GM18873 (cell line): ENCODE data around the gene CNBD2.
"Not testable (repeated sequence)": the region's sequence is repeated elsewhere in the genome, so short reads cannot be mapped to it uniquely, and the experiment has no call there.

ENCODE experiments used
- ATAC-seq: cut with Tn5 transposase; IDR thresholded peaks from one replicate; pipeline ENCODE4 v1.9.1; 2021; ENCODE audit warnings: mild to moderate bottlenecking, moderate library complexity, moderate number of reproducible peaks; ENCODE audit not compliant: unreplicated experiment, low FRiP score

Gene CNBD2

GRCh38 chr20:36017048-36017951 is 48.9 kb downstream of the CNBD2 start:
- ATAC-seq: no peak

- no peak for ATAC-seq
Observed at GRCh38 chr20:36018208-36018988, 50.0 kb downstream of the CNBD2 start.

- not testable (repeated sequence) for ATAC-seq
Observed at GRCh38 chr20:36026131-36026530, 57.7 kb downstream of the CNBD2 start.

- no peak for ATAC-seq
Observed at GRCh38 chr20:36028106-36028808, 59.9 kb downstream of the CNBD2 start.

- ATAC-seq: no peak
Observed at GRCh38 chr20:36030149-36030548, 61.8 kb downstream of the CNBD2 start.

GRCh38 chr20:36031806-36032205 is 63.4 kb downstream of the CNBD2 start:
- ATAC-seq: no peak

- ATAC-seq: no peak
Observed at GRCh38 chr20:36034875-36035274, 66.5 kb downstream of the CNBD2 start.

- no peak for ATAC-seq
Observed at GRCh38 chr20:36035745-36036144, 67.4 kb downstream of the CNBD2 start.

GRCh38 chr20:36036688-36037087 is 68.3 kb downstream of the CNBD2 start:
- no peak for ATAC-seq

- no peak for ATAC-seq
Observed at GRCh38 chr20:36040571-36040970, 72.2 kb downstream of the CNBD2 start.

GRCh38 chr20:36043441-36043840 is 75.1 kb downstream of the CNBD2 start:
- ATAC-seq: no peak

GRCh38 chr20:36043892-36044515 is 75.6 kb downstream of the CNBD2 start:
- ATAC-seq: no peak

GRCh38 chr20:36045373-36045714 is 77.0 kb downstream of the CNBD2 start:
- no peak for ATAC-seq

- ATAC-seq: not testable (repeated sequence)
Observed at GRCh38 chr20:36046073-36046798, 77.8 kb downstream of the CNBD2 start.

GRCh38 chr20:36049408-36049807 is 81.0 kb downstream of the CNBD2 start:
- not testable (repeated sequence) for ATAC-seq

- ATAC-seq: peak; percentile 77
Observed at GRCh38 chr20:36050436-36051317, 82.3 kb downstream of the CNBD2 start.

- no peak for ATAC-seq
Observed at GRCh38 chr20:36051318-36052116, 83.1 kb downstream of the CNBD2 start.

GRCh38 chr20:36052117-36052513 is 83.7 kb downstream of the CNBD2 start:
- no peak for ATAC-seq
